Keratinocyte (primary cell): ENCODE results near the gene SND1. TPM values are rescaled to one million over a fixed set of nuclear protein-coding genes. Genes with fewer than 3 reads are reported as not detected.

Experiments used
- DNase-seq: peaks from one replicate; pipeline ENCODE4 v3.0.0-alpha.2; 2011; ENCODE audit warnings: low read depth, missing footprints, low spot score
- FAIRE-seq: peaks from 2 replicates; lab custom pipeline; 2011; peaks lifted over from hg19 to GRCh38; lab: Jason Lieb, UNC
- H2AFZ ChIP-seq: 2 replicates; pipeline ENCODE4 v1.6.0; 2012; ENCODE audit warnings: low read length, control low read depth, inconsistent platforms; ENCODE audit not compliant: control insufficient read depth
- H3K27ac ChIP-seq: 2 replicates; pipeline ENCODE4 v1.5.1; 2011; ENCODE audit warnings: low read length; ENCODE audit not compliant: control insufficient read depth, insufficient read depth
- H3K27me3 ChIP-seq: 3 replicates; pipeline ENCODE4 v1.6.0; 2011; ENCODE audit warnings: low read length; ENCODE audit not compliant: control insufficient read depth, insufficient read depth; ENCODE audit errors: extremely low read depth
- H3K36me3 ChIP-seq, 2 experiments: 2 replicates in 1 of 2; 3 replicates in 1 of 2; pipeline ENCODE4 v1.5.1; 2011; ENCODE audit warnings: low read length in 2 of 2, mild to moderate bottlenecking in 1 of 2; ENCODE audit not compliant: control insufficient read depth in 2 of 2, insufficient read depth in 2 of 2; ENCODE audit errors: extremely low read depth in 1 of 2
- H3K4me1 ChIP-seq: 3 replicates; pipeline ENCODE4 v1.5.1; 2011; ENCODE audit warnings: low read length; ENCODE audit not compliant: control insufficient read depth, insufficient read depth; ENCODE audit errors: extremely low read depth
- H3K4me2 ChIP-seq: 3 replicates; pipeline ENCODE4 v1.6.0; 2011; ENCODE audit warnings: low read depth, low read length; ENCODE audit not compliant: control insufficient read depth, insufficient read depth; ENCODE audit errors: extremely low read depth
- H3K4me3 ChIP-seq, 3 experiments: fragments of 200-600 bp in 1 of 3; sonication (generic) in 1 of 3; 2 replicates in 2 of 3; 3 replicates in 1 of 3; pipeline ENCODE4 v1.5.1; 2011 to 2016; ENCODE audit warnings: low read length in 3 of 3, mild to moderate bottlenecking in 3 of 3, control low read depth in 2 of 3, inconsistent platforms in 1 of 3, low read depth in 1 of 3, mixed read lengths in 1 of 3, mixed run types in 1 of 3, moderate library complexity in 1 of 3; ENCODE audit not compliant: control insufficient read depth in 2 of 3, insufficient read depth in 2 of 3; ENCODE audit errors: extremely low read depth in 1 of 3
- H3K79me2 ChIP-seq: 2 replicates; pipeline ENCODE4 v1.6.0; 2012; ENCODE audit warnings: low read length; ENCODE audit not compliant: control insufficient read depth, insufficient read depth
- H3K9ac ChIP-seq: 3 replicates; pipeline ENCODE4 v1.6.0; 2011; ENCODE audit warnings: low read length; ENCODE audit not compliant: control insufficient read depth, insufficient read depth; ENCODE audit errors: extremely low read depth
- H3K9me1 ChIP-seq: 3 replicates; pipeline ENCODE4 v1.6.0; 2011; ENCODE audit warnings: low read length; ENCODE audit not compliant: control insufficient read depth, insufficient read depth; ENCODE audit errors: extremely low read depth
- H3K9me3 ChIP-seq: 2 replicates; pipeline ENCODE4 v1.5.1; 2012; ENCODE audit warnings: low read depth, low read length; ENCODE audit not compliant: control insufficient read depth
- H4K20me1 ChIP-seq: 3 replicates; pipeline ENCODE4 v1.6.0; 2011; ENCODE audit warnings: low read length; ENCODE audit not compliant: control insufficient read depth, insufficient read depth; ENCODE audit errors: extremely low read depth
- EZH2 ChIP-seq: IDR thresholded peaks from one replicate; pipeline ENCODE4 v1.6.1; 2012; ENCODE audit warnings: inconsistent platforms, mild to moderate bottlenecking, low read length, moderate library complexity
- dilution Hi-C: fragments of 300-500 bp; cut with MboI; formaldehyde crosslinking; loops from one replicate; pipeline ENCODE4 v1.7.0; 2020; ENCODE audit warnings: low sequenced_read_pairs; ENCODE audit not compliant: extremely low pct_ligation_motif_present
- polyA plus RNA-seq, 5 experiments: library from polyadenylated mRNA; depleted of rRNA in 3 of 5; stranded (reverse) in 3 of 5; stranded (forward) in 1 of 5; unstranded in 1 of 5; fragments of >200 nt; gene quantifications; 1 replicate in 1 of 5; 2 replicates in 3 of 5; 3 replicates in 1 of 5; pipeline versions ENCODE4 v1.2.1 to v1.2.3, GENCODE V29; 2011 to 2012; ENCODE audit warnings: missing spikeins in 2 of 5, low read depth in 1 of 5, low replicate concordance in 1 of 5
- TF ChIP-seq, protein P1 (sequence below), 3 experiments: IDR thresholded peaks in 1 of 3; conservative IDR thresholded peaks in 1 of 3; optimal IDR thresholded peaks in 1 of 3; 2 replicates in 2 of 3; 3 replicates in 1 of 3; pipeline versions ENCODE3 to v1.5.1; 2011; ENCODE audit warnings: low read length in 3 of 3, mild to moderate bottlenecking in 3 of 3, moderate library complexity in 2 of 3, control low read depth in 1 of 3, inconsistent platforms in 1 of 3; ENCODE audit not compliant: insufficient read depth in 2 of 3; ENCODE audit errors: extremely low read depth in 1 of 3

The SND1 gene
- polyA plus RNA-seq, 1 donor (not counting 4 experiments of a cell fraction or from before 2014, with no cell fraction given): 140 TPM

DNA sequence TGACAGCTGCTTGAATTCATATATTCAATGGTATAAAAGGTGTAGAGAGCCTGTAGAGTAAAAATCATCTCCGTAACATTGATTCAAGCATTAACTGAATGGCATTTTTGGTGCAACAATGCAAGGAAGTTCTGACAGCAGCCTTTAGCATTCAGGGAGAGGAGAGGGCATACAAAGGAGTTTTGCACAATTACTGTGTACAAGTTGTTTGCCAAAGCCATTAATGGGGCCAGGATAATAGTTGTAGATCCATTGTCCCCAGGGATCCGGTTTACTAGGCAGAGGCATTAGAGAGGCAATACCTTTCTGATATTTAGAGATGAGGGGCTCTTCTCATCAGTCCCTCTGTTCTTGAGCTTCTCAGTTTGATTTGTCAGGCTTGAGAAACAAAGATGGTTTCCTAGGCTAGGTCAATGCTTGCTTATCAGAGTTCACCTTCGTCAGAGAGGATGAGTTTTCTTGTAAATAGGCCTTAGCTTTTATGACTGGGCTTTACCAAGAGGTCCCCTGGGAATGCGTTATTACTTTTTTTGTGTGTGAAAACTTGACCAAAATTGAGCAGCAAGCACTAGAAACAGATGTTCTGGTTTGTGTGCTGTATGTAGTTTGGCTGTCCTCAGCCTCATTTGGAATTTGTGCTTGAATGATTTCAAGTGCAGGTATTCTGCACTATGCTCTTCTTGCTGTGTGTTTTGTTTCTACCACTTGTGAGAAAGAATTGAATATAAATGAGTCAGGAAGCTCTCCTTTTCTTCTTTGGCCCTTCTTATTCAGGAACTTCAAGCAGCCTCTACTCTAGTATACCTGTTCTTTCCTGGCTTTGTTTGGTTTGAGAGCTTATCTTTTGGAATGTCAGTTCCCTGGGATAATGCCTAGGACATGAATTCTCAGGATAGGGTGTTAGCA lies 32.0 kb downstream of the SND1 start:
- TF ChIP-seq, protein P1, sequence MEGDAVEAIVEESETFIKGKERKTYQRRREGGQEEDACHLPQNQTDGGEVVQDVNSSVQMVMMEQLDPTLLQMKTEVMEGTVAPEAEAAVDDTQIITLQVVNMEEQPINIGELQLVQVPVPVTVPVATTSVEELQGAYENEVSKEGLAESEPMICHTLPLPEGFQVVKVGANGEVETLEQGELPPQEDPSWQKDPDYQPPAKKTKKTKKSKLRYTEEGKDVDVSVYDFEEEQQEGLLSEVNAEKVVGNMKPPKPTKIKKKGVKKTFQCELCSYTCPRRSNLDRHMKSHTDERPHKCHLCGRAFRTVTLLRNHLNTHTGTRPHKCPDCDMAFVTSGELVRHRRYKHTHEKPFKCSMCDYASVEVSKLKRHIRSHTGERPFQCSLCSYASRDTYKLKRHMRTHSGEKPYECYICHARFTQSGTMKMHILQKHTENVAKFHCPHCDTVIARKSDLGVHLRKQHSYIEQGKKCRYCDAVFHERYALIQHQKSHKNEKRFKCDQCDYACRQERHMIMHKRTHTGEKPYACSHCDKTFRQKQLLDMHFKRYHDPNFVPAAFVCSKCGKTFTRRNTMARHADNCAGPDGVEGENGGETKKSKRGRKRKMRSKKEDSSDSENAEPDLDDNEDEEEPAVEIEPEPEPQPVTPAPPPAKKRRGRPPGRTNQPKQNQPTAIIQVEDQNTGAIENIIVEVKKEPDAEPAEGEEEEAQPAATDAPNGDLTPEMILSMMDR (optimal IDR thresholded peaks at IDR 0.05 in 1 of 3, IDR thresholded peaks at IDR 0.05 in 1 of 3, conservative IDR thresholded peaks at IDR 0.05 in 1 of 3; ENCODE audit: extremely low read depth in 1 of 3, insufficient read depth in 2 of 3, low read length in 3 of 3): no peak
- TF ChIP-seq EZH2: no peak
- H3K4me1 ChIP-seq: peaks cover 5% of the 10 kb centered on the region
- peaks cover 11 to 14% of the 10 kb centered on the region in 2 experiments for H3K36me3 ChIP-seq
- H3K27me3 ChIP-seq: no peaks in the 10 kb centered on the region
- DNase-seq (no peak), FAIRE-seq (no peak)
- no peaks in the 10 kb centered on the region for H3K9me3 ChIP-seq
- H3K79me2 ChIP-seq: peaks cover 87% of the 10 kb centered on the region
- dilution Hi-C loops: no loop called here
- no peak overlapping the region for H3K4me3 ChIP-seq
- H4K20me1 ChIP-seq: peaks cover 21% of the 10 kb centered on the region
- H3K9me1 ChIP-seq: no peaks in the 10 kb centered on the region
- no peak overlapping the region for H3K27ac ChIP-seq
- H2AFZ ChIP-seq: no peak overlapping the region
- no peak overlapping the region for H3K4me2 ChIP-seq
- H3K9ac ChIP-seq: no peak overlapping the region

DNA sequence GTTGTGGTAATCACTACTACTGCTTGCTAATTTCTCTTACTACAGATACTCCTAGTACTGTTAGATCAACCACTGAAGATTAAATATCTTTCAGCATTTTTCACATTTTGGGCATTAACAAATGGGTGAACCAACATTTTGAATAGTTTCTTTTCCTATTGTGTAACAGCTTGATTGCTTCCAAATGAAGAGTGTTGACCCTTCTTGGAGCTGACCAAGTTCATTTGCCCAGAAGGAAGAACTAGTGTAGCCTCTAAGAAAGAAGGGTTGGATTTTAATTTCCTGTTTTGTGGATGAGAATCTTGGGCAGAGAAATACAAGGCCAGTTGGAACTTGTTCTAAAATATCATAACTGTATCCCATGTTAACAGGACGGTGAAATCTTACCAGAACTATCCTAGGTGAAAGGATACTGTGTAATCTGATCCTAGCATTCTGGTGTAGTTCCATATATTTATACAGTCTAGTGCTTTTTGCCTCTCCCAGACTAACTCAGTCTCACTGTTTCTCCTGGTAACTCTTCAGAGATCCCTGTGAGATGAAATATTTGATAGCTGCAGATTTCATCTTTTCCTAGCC lies 37.3 kb downstream of the SND1 start:
- dilution Hi-C loops: no loop called here
- DNase-seq (no peak), FAIRE-seq (peak; percentile 75)
- H3K9me1 ChIP-seq: no peaks in the 10 kb centered on the region
- peaks cover 80% of the 10 kb centered on the region for H3K79me2 ChIP-seq
- no peak overlapping the region for H3K9ac ChIP-seq
- H3K9me3 ChIP-seq: no peaks in the 10 kb centered on the region
- H3K36me3 ChIP-seq: peaks cover 19 to 22% of the 10 kb centered on the region in 2 experiments
- no peak overlapping the region for H2AFZ ChIP-seq
- H3K4me3 ChIP-seq: peak overlapping the region in 1 of 3 experiments; percentile 9
- TF ChIP-seq, protein P1 (optimal IDR thresholded peaks at IDR 0.05 in 1 of 3, IDR thresholded peaks at IDR 0.05 in 1 of 3, conservative IDR thresholded peaks at IDR 0.05 in 1 of 3; ENCODE audit: extremely low read depth in 1 of 3, insufficient read depth in 2 of 3, low read length in 3 of 3): no peak
- TF ChIP-seq EZH2: no peak
- H4K20me1 ChIP-seq: peaks cover 3% of the 10 kb centered on the region
- H3K4me2 ChIP-seq: peak overlapping the region; percentile 6
- no peak overlapping the region for H3K27ac ChIP-seq
- peaks cover 11% of the 10 kb centered on the region for H3K4me1 ChIP-seq
- H3K27me3 ChIP-seq: no peaks in the 10 kb centered on the region
